ENCODE data around the gene SNX32. TPM values are rescaled to one million over a fixed set of nuclear protein-coding genes. Genes with fewer than 3 reads are reported as not detected.

Gene SNX32
- total RNA-seq, 2 experiments from 2014 or later, result 2.4 to 3.3 TPM

- H3K9me3 Mint-ChIP-seq, result no peaks in the 10 kb centered on the region
- H3K27me3 Mint-ChIP-seq, result peaks cover 3% of the 10 kb centered on the region
- peak overlapping the region; percentile 89 for H3K27ac Mint-ChIP-seq
- peaks cover 27% of the 10 kb centered on the region for H3K4me1 Mint-ChIP-seq
- H3K4me3 Mint-ChIP-seq, result peak overlapping the region; percentile 94
- peak; percentile 86 for DNase-seq
- H3K36me3 Mint-ChIP-seq, result peaks cover 22% of the 10 kb centered on the region
Observed at GRCh38 chr11:65899356-65900124, 65.8 kb downstream of the SNX32 start.

DNA sequence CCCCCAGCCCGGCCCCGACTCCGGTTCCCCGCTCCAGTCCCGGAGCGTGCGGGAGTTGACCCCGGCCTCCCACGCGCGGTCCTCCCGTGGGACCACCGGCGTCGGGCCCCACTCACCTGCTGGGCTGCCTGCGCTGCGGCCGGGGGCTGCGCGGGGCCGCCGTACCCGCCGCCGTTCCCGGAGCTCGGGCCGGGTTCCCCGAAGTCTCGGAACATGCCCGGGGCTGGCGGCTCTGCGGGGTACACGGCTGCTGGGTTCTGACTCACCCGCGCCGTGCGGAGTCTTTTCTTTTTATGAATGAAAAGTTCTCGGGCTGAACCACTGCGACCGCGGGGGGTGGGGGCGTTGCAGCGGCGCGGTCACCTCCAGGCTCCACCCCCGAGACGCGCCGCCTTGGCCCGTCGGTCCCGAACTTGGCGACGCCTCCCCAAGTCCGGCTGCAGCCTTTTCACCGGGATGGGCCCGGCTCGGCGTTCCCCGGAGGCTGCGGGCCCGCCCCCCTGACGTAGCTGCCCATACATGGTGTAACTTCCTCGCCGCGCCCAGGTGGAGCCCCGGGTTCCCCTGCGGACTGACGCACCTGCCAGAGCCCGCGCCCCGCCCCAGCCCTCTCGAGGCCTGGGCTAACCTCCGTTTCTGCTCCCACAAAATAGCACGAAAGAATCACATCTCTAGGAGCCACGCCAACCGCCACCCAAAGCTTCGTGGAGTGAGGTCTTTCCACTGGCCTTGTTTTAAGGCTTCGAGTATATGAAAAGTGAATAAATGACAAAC lies 66.5 kb downstream of the SNX32 start, which contains the start of gene FOSL1:
Gene FOSL1, minus strand, starts transcription at position 264 of the 774 bp plus-strand sequence. Its CDS starts 49 bp downstream, at position 215.
- Mint-ChIP-seq H3K4me1 (peaks cover 24% of the 10 kb centered on the region), H3K9me3 (no peaks in the 10 kb centered on the region), H3K27me3 (peaks cover 3% of the 10 kb centered on the region), H3K36me3 (peaks cover 19% of the 10 kb centered on the region), H3K4me3 (peak within 1 kb of the TSS; percentile 94), H3K27ac (peak within 1 kb of the TSS; percentile 89)
- DNase-seq, result peak; percentile 97

DNA sequence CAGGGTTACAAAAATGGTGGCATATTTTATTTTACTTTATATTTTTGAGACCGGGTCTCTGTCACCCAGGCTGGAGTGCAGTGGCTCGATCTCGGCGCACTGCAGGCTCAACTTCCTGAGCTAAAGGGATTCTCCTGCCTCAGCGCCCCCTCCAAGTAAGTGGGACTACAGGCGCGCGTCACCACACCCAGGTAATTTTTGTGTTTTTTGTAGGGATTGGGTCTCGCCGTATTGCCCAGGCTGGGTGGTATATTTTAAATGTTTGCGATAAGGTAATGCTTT lies 67.1 kb downstream of the SNX32 start:
- Mint-ChIP-seq H3K4me1 (peaks cover 19% of the 10 kb centered on the region), H3K4me3 (no peak overlapping the region), H3K36me3 (peaks cover 13% of the 10 kb centered on the region), H3K27ac (no peak overlapping the region), H3K9me3 (no peaks in the 10 kb centered on the region), H3K27me3 (peaks cover 3% of the 10 kb centered on the region)
- DNase-seq, result no peak

DNA sequence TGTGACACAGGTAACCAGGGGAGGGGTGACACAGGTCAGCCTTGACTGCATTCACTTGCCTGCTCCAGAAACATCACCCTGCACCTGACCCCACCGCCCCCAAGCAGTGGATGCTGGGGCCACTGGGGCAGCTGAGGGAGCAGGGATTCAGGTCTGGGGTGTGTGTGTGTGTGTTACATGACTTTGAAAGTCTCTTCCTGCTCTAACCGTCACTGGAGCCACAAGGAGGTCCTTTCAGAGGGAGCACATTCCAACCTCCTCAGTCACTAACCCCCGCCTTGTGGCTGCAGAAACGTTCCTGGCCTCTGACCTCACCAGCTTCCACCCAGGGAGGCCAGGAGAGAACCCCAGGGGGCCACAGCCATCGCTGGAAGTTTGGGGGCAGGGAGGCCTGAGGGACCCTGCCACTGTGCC lies 69.3 kb downstream of the SNX32 start:
- Mint-ChIP-seq H3K4me3 (no peak overlapping the region), H3K27ac (no peak overlapping the region), H3K4me1 (peaks cover 2% of the 10 kb centered on the region), H3K36me3 (peaks cover 5% of the 10 kb centered on the region), H3K27me3 (peaks cover 7% of the 10 kb centered on the region), H3K9me3 (no peaks in the 10 kb centered on the region)
- DNase-seq, result no peak

Other genes starting within 250 kb of the SNX32 start
- gene KCNK7, start 238.2 kb upstream of the SNX32 start, total RNA-seq, result under 1 TPM; 0.37 to 0.62 TPM
- gene MAP3K11, start 219.7 kb upstream of the SNX32 start, total RNA-seq, result 10 to 100 TPM; 51.2 to 54.8 TPM
- gene PCNX3, start 218.2 kb upstream of the SNX32 start, total RNA-seq, result 10 to 100 TPM; 40.9 to 42.6 TPM
- 100 to 1,000 TPM; 123 to 127 TPM for gene SIPA1, start 195.9 kb upstream of the SNX32 start, total RNA-seq
- gene RELA, start 171.0 kb upstream of the SNX32 start, total RNA-seq, result 10 to 100 TPM; 69.6 to 71.6 TPM
- 10 to 100 TPM; 65.0 to 65.4 TPM for gene KAT5, start 121.7 kb upstream of the SNX32 start, total RNA-seq
- 100 to 1,000 TPM; 104 to 108 TPM for gene RNASEH2C, start 113.2 kb upstream of the SNX32 start, total RNA-seq
- 10 to 100 TPM; 20.4 to 20.6 TPM for gene AP5B1, start 53.0 kb upstream of the SNX32 start, total RNA-seq
- under 1 TPM; 0.42 to 0.45 TPM for gene OVOL1, start 46.9 kb upstream of the SNX32 start, total RNA-seq
- 1,000 to 10,000 TPM; 1,050 to 1,075 TPM for gene CFL1, start 24.2 kb downstream of the SNX32 start, total RNA-seq
- gene MUS81, start 26.5 kb downstream of the SNX32 start, total RNA-seq, result 10 to 100 TPM; 64.0 to 67.4 TPM
- 1 to 10 TPM; 8.5 to 8.9 TPM for gene EFEMP2, start 38.8 kb downstream of the SNX32 start, total RNA-seq
- gene CTSW, start 45.9 kb downstream of the SNX32 start, total RNA-seq, result 10 to 100 TPM; 39.3 to 41.5 TPM
- gene FIBP, start 54.5 kb downstream of the SNX32 start, total RNA-seq, result 100 to 1,000 TPM; 113 to 114 TPM
- gene CCDC85B, start 56.7 kb downstream of the SNX32 start, total RNA-seq, result 10 to 100 TPM; 78.5 to 81.3 TPM
- 10 to 100 TPM; 15.8 to 16.0 TPM for gene FOSL1, start 66.4 kb downstream of the SNX32 start, total RNA-seq
- gene C11orf68, start 85.1 kb downstream of the SNX32 start, total RNA-seq, result 10 to 100 TPM; 16.8 to 16.9 TPM
- 100 to 1,000 TPM; 108 to 109 TPM for gene DRAP1, start 85.5 kb downstream of the SNX32 start, total RNA-seq
- not detected for gene TSGA10IP, start 111.5 kb downstream of the SNX32 start, total RNA-seq
- gene SART1, start 127.8 kb downstream of the SNX32 start, total RNA-seq, result 10 to 100 TPM; 59.6 to 62.6 TPM
- gene EIF1AD, start 168.2 kb downstream of the SNX32 start, total RNA-seq, result 10 to 100 TPM; 56.8 to 63.7 TPM
- 100 to 1,000 TPM; 253 to 277 TPM for gene BANF1, start 168.5 kb downstream of the SNX32 start, total RNA-seq
- not detected for gene CST6, start 178.0 kb downstream of the SNX32 start, total RNA-seq
- gene CATSPER1, start 192.5 kb downstream of the SNX32 start, total RNA-seq, result not detected
- gene GAL3ST3, start 215.2 kb downstream of the SNX32 start, total RNA-seq, result under 1 TPM; 0.70 to 0.95 TPM
- gene SF3B2, start 218.4 kb downstream of the SNX32 start, total RNA-seq, result 100 to 1,000 TPM; 268 TPM
- 10 to 100 TPM; 58.4 to 61.4 TPM for gene PACS1, start 236.3 kb downstream of the SNX32 start, total RNA-seq

All from activated naive CD8-positive, alpha-beta T cell treated with anti-CD3 and anti-CD28 coated beads for 36 hours (primary cell).